Bronchial epithelial cell (primary cell): Measurements from ENCODE around the gene CCDC32. TPM values are rescaled to one million over a fixed set of nuclear protein-coding genes. Genes with fewer than 3 reads are reported as not detected.
A peak's percentile ranks its signal among the peaks of the same experiment; 100 is the strongest.

Experiments used
- DNase-seq: peaks from one replicate; pipeline ENCODE4 v3.0.0-alpha.2; 2010; ENCODE audit warnings: low read depth
- FAIRE-seq: peaks from 2 replicates; lab custom pipeline; 2011; peaks lifted over from hg19 to GRCh38; lab: Jason Lieb, UNC
- H3K27me3 ChIP-seq: 2 replicates; pipeline ENCODE4 v1.5.1; 2011; ENCODE audit warnings: low read length; ENCODE audit not compliant: control insufficient read depth, insufficient read depth
- H3K36me3 ChIP-seq: 2 replicates; pipeline ENCODE4 v1.5.1; 2011; ENCODE audit warnings: low read length; ENCODE audit not compliant: control insufficient read depth, insufficient read depth
- H3K4me3 ChIP-seq: 2 replicates; pipeline ENCODE4 v1.5.1; 2011; ENCODE audit warnings: mild to moderate bottlenecking, low read depth, low read length, control low read depth
- CTCF ChIP-seq: IDR thresholded peaks from 2 replicates; pipeline ENCODE4 v1.5.1; 2011; ENCODE audit warnings: mild to moderate bottlenecking, moderate library complexity, low read length, control low read depth, inconsistent platforms; ENCODE audit not compliant: insufficient read depth, severe bottlenecking
- total RNA-seq: library from RNA; depleted of rRNA; stranded (reverse); fragments of >200 nt; gene quantifications from 2 replicates; pipeline ENCODE4 v1.2.1, GENCODE V29; 2014

Gene CCDC32
- total RNA-seq, 1 donor from 2014 or later: 16.3 TPM

GRCh38 chr15:40543082-40543481, 21.8 kb downstream of the CCDC32 start:
- no peak for TF ChIP-seq CTCF
- no peak for FAIRE-seq
- peaks cover 2% of the 10 kb centered on the region for H3K36me3 ChIP-seq

DNA sequence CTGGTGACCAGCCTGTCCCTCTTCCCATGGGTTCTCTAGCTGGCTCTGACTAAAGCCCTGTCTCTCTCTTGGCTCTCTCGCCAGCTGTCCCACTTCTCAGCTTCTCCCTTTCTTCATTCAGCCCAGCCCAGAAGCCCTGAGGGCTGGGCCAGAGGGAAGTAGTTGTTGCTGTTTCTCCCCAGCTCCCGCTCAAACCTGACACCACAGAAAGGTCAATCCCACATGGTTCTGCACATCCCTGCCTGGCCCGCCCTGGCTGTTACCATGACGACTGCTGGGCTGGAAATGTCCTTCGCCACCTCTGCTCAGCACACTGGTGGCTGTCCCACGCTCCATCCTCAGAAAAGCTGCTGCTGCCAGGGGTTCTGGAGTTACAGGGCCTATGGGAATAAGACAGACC, 25.9 kb downstream of the CCDC32 start:
- H3K4me3 ChIP-seq: no peak overlapping the region
- TF ChIP-seq CTCF: no peak
- FAIRE-seq: no peak
- H3K27me3 ChIP-seq: no peaks in the 10 kb centered on the region
- no peak for DNase-seq
- no peaks in the 10 kb centered on the region for H3K36me3 ChIP-seq

More at GRCh38 chr15:40543082-40543481, 21.8 kb downstream of the CCDC32 start:
- H3K4me3 ChIP-seq: no peak overlapping the region
- no peaks in the 10 kb centered on the region for H3K27me3 ChIP-seq
- DNase-seq: no peak

DNA sequence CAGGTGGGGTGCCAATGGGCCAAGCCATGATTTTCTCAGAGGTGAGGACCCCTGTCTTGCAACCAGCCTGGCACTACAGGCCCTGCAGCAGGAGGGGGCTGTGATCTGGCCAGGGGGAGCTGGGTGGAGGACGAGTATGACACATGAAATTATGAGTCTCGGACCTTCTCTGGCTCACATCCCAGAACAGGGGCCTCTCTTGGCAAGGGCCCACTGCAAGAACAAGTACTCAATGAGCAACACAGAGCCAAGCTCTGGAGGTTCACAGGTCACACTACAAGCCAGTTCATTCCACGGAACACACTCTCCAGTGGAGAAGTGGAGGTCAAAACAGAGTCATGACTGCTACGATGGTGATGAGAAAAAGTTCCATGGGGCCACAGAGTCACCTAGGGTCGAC, 28.3 kb downstream of the CCDC32 start:
- H3K4me3 ChIP-seq: no peak overlapping the region
- no peaks in the 10 kb centered on the region for H3K27me3 ChIP-seq
- FAIRE-seq: peak; percentile 36
- no peak for DNase-seq
- no peaks in the 10 kb centered on the region for H3K36me3 ChIP-seq
- no peak for TF ChIP-seq CTCF

- TF ChIP-seq CTCF: no peak
- Histone ChIP-seq H3K4me3 (no peak overlapping the region), H3K36me3 (no peaks in the 10 kb centered on the region), H3K27me3 (no peaks in the 10 kb centered on the region)
- no peak for DNase-seq
- no peak for FAIRE-seq
Observed at GRCh38 chr15:40534371-40534770, 30.5 kb downstream of the CCDC32 start.

DNA sequence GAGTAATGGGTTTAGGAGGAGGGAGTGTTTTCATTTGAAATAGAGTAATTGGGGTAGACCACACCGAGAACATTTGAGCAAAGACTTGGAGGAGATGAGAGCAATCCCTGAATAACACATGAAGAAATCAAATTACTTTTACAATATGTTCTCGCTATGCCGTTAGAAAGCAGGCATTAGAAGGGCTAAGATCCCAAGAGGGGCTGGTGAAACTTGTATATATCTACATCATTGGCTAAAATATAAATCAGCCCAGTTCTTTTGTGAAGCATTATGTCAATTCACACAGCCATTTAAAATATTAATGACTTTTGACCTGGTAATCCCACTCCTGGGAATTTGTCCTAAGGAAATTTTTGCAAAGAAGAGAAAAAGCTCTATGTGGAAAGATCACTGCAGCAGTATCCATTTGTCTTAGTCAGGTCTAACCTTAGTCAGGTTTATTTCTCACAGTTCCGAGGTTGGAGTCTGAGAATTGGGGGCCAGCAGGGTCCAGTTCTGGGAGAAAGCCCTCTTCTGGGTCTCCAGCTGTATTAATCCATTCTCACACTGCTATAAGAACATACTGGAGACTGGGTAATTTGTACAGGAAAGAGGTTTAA, 31.0 kb downstream of the CCDC32 start:
- no peak for TF ChIP-seq CTCF
- Histone ChIP-seq H3K36me3 (no peaks in the 10 kb centered on the region), H3K27me3 (no peaks in the 10 kb centered on the region), H3K4me3 (no peak overlapping the region)
- no peak for DNase-seq
- no peak for FAIRE-seq

GRCh38 chr15:40528801-40529200, 36.0 kb downstream of the CCDC32 start:
- Histone ChIP-seq H3K4me3 (no peak overlapping the region), H3K27me3 (no peaks in the 10 kb centered on the region), H3K36me3 (no peaks in the 10 kb centered on the region)
- no peak for TF ChIP-seq CTCF
- DNase-seq (no peak), FAIRE-seq (no peak)
